Activated T-helper 1 cell treated with anti-CD3 and anti-CD28 coated beads, Interleukin-12 subunit alpha, Interleukin-12 subunit beta, Interleukin-2, Interleukin-4 antibody, amounts not matched to agents 30 ng/mL and 10 ng/mL and 1 ng/mL, durations not matched to agents 14 hours and 24 hours and 36 hours (primary cell): ENCODE measurements around the gene PSTPIP1. TPM values are rescaled to one million over a fixed set of nuclear protein-coding genes. Genes with fewer than 3 reads are reported as not detected.

Experiments used
- DNase-seq: peaks from one replicate; pipeline ENCODE4 v3.0.0; 2021; ENCODE audit warnings: low spot score
- H3K27ac Mint-ChIP-seq: one replicate; pipeline ENCODE4 v1.8.0; 2021; ENCODE audit warnings: mild to moderate bottlenecking, mixed read lengths
- H3K27me3 Mint-ChIP-seq: one replicate; pipeline ENCODE4 v1.8.0; 2022; ENCODE audit warnings: mild to moderate bottlenecking, moderate library complexity, mixed read lengths; ENCODE audit not compliant: insufficient read depth
- H3K36me3 Mint-ChIP-seq: one replicate; pipeline ENCODE4 v1.8.0; 2021; ENCODE audit warnings: low read depth, mixed read lengths
- H3K4me1 Mint-ChIP-seq: one replicate; pipeline ENCODE4 v1.8.0; 2021; ENCODE audit warnings: low read depth, mixed read lengths
- H3K4me3 Mint-ChIP-seq: one replicate; pipeline ENCODE4 v1.8.0; 2021; ENCODE audit warnings: mild to moderate bottlenecking, moderate library complexity, mixed read lengths
- H3K9me3 Mint-ChIP-seq: one replicate; pipeline ENCODE4 v1.8.0; 2021; ENCODE audit warnings: mixed read lengths
- intact Hi-C: fragments of 100-400 bp; cut with micrococcal nuclease; formaldehyde crosslinking; loops from one replicate; pipeline ENCODE4 v1.15.1; 2024
- total RNA-seq: library from RNA; stranded (reverse); gene quantifications from 2 replicates; pipeline ENCODE4 v1.2.3, GENCODE V29; 2022

Gene PSTPIP1
- total RNA-seq, 1 donor from 2014 or later = 226 TPM

DNA sequence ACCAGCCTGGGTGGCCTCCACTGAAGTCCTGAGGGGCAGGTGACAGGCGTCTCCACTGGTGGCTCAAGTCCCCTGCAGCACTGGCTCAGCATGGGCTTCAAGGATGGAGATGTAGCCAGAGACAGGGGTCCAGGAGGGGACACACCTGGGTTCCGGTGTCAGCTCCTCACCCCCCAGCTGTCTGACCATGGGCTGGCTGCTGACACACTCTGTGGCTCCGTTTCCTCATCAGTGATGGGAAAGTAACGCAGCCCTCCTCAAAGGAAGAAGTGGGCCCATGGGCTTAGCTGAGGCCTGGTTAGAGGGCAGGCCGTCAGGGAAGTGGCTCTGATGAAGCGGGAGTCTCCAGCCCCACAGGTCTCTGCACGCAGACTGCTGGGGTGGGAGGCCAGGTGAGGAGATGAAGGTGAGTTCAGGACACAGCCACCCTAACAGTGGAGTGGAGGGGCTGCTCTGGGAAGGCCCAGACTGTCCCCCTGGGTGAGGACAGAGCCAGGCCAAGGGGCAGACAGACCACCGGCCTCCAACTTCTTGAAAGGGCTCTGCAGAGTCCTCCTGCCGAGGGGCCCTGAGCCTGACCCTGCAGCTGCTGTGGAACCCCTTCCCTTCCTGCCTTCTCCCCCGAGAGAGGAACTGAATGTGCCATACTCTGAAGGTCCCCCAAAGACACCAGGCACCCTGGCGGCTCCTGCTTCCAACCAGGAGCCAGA lies 24.0 kb downstream of the PSTPIP1 start:
- H3K36me3 Mint-ChIP-seq = peaks cover 50% of the 10 kb centered on the region
- H3K9me3 Mint-ChIP-seq = no peaks in the 10 kb centered on the region
- DNase-seq = no peak
- H3K27me3 Mint-ChIP-seq = no peaks in the 10 kb centered on the region
- peaks cover 93% of the 10 kb centered on the region for H3K4me1 Mint-ChIP-seq
- H3K27ac Mint-ChIP-seq = peak overlapping the region; percentile 94
- H3K4me3 Mint-ChIP-seq = peak overlapping the region; percentile 7
- intact Hi-C loops = loop anchor here (10.0 kb wide), 1 partner anchor 1374 kb away; the partner anchor contains the start of genes IMP3 and SNX33

DNA sequence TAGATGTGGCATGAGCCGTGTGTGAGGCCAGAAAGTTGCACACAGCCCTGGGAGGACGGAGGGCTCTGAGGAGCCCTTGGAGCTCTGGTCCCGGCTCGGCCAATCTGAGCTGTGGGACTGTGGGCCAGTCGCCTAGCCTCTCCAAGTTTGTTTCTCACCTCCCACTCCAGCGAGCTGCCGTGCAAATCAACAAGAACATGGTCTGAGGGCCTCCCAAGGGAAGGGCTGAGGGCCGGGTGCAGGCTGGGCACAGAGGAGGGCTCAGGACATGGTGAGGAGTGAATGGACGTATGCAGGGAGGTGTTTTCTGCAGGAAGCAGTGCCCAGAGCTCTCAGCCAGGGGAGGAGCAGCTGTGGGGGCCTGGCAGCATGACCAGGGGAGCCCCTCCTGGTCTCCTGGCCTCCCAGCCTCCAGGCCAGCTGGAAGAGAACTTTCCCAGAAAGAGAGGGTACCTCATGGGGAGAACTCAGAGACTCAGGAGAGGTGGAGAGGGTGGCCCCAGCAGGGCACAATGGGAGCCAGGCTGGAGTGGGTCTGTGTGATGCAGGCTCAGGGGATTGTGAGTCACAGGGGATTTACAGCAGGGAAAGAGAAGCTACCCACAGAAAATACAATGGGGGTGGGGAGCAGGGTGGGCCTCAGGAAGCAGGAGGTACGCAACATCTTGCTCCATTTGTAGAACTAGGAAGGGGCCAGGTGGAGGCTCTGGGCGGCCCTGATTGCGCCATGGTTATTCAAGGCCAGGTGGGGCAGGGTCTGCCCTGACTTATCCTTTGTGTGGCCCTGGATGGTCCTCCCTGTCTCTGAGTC lies 24.8 kb downstream of the PSTPIP1 start:
- Mint-ChIP-seq H3K27me3 (no peaks in the 10 kb centered on the region), H3K36me3 (peaks cover 52% of the 10 kb centered on the region), H3K4me3 (peak overlapping the region; percentile 69), H3K9me3 (no peaks in the 10 kb centered on the region), H3K4me1 (peaks cover 90% of the 10 kb centered on the region), H3K27ac (peak overlapping the region; percentile 94)
- intact Hi-C loops = loop anchor here (2.0 to 10.0 kb wide), 2 partner anchors 17 to 1375 kb away; partner anchors contain the start of genes IMP3 and SNX33
- DNase-seq = no peak

GRCh38 chr15:77020348-77021087 lies 25.6 kb downstream of the PSTPIP1 start:
- no peaks in the 10 kb centered on the region for H3K27me3 Mint-ChIP-seq
- H3K4me1 Mint-ChIP-seq = peaks cover 82% of the 10 kb centered on the region
- peaks cover 54% of the 10 kb centered on the region for H3K36me3 Mint-ChIP-seq
- intact Hi-C loops = loop anchor here (2.0 kb wide), 1 partner anchor 18 kb away; no protein-coding TSS in a partner anchor
- H3K9me3 Mint-ChIP-seq = no peaks in the 10 kb centered on the region
- H3K4me3 Mint-ChIP-seq = peak overlapping the region; percentile 69
- peak overlapping the region; percentile 98 for H3K27ac Mint-ChIP-seq
- DNase-seq = no peak

DNA sequence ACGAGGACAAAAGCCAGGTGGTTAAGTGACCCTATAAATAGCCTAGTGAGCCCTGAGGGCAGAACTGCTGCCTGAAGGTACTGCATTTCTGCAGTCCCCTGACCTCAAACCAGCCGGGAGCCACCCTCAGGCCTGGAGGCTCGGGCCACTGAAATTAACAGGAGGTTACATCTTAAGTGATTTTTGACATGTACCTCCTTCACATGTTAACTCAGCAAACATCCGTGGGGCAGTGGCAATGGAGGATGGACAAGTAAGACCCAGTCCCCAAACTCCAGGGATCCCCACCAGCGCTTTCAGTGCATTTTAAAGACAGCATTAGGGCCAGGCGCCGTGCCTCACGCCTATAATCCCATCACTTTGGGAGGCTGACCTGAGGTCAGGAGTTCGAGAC lies 26.2 kb downstream of the PSTPIP1 start:
- peaks cover 58% of the 10 kb centered on the region for H3K36me3 Mint-ChIP-seq
- intact Hi-C loops = loop anchor here (2.0 kb wide), 1 partner anchor 18 kb away; no protein-coding TSS in a partner anchor
- no peak overlapping the region for H3K4me3 Mint-ChIP-seq
- H3K4me1 Mint-ChIP-seq = peaks cover 84% of the 10 kb centered on the region
- no peak for DNase-seq
- peak overlapping the region; percentile 98 for H3K27ac Mint-ChIP-seq
- no peaks in the 10 kb centered on the region for H3K27me3 Mint-ChIP-seq
- H3K9me3 Mint-ChIP-seq = no peaks in the 10 kb centered on the region

GRCh38 chr15:77021803-77022381 lies 27.0 kb downstream of the PSTPIP1 start:
- no peaks in the 10 kb centered on the region for H3K9me3 Mint-ChIP-seq
- intact Hi-C loops = loop anchor here (1.0 to 2.0 kb wide), 4 partner anchors 8 to 34 kb away; no protein-coding TSS in a partner anchor
- DNase-seq = peak; percentile 58
- peaks cover 59% of the 10 kb centered on the region for H3K36me3 Mint-ChIP-seq
- peak overlapping the region; percentile 98 for H3K27ac Mint-ChIP-seq
- H3K4me1 Mint-ChIP-seq = peaks cover 81% of the 10 kb centered on the region
- H3K27me3 Mint-ChIP-seq = no peaks in the 10 kb centered on the region
- H3K4me3 Mint-ChIP-seq = peak overlapping the region; percentile 76

DNA sequence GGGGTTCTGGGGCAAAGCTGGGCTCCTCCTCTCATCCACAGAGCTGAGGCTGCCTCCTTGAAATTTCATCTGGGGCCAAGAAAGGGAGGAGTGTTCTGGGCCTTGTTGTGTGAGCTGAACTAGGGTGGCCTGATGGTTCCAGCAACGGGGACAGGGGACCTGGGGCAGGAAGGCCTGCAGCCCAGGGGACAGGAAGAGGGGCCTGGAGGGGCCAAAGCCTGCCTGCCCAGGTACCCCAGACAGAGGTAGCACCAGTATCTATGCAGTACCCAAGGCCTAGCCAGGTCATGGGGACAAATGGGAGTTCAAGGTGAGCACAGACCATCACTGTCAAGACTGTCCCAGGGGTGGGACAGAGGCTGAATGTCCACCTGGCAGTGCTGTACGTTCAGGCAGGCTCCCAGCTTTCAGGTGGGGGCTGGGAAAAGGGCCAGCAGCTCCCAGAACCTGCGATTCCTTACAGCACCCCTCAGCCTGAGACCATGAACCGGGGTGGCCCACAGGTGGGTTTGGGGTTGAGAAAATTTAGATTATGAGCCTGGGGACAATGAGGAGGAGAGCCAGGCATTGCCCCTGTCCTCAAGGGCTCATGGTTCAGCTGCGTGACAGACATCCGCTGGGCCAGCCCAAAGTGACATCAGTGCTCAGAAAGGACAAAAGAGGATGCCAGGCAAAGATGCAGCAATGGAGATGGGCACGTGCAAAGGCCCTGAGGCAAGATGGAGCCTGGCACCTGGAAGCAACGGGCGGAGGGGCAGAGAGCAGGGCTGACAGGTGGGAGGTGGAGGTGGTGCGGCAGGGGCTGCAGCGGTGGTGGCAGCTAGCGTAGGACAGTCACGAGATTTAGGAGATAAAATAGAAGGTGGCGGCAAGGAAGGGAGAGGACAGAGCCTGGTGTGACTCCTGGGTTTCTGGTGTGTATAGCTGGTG lies 28.0 kb downstream of the PSTPIP1 start:
- Mint-ChIP-seq H3K4me1 (peaks cover 77% of the 10 kb centered on the region), H3K4me3 (peak overlapping the region; percentile 76), H3K27me3 (no peaks in the 10 kb centered on the region), H3K27ac (peak overlapping the region; percentile 98), H3K36me3 (peaks cover 59% of the 10 kb centered on the region), H3K9me3 (no peaks in the 10 kb centered on the region)
- intact Hi-C loops = loop anchor here (1.0 to 2.0 kb wide), 3 partner anchors 9 to 35 kb away; no protein-coding TSS in a partner anchor
- no peak for DNase-seq

GRCh38 chr15:77023576-77024272 lies 28.8 kb downstream of the PSTPIP1 start:
- DNase-seq = no peak
- no peaks in the 10 kb centered on the region for H3K9me3 Mint-ChIP-seq
- peak overlapping the region; percentile 34 for H3K4me3 Mint-ChIP-seq
- H3K36me3 Mint-ChIP-seq = peaks cover 54% of the 10 kb centered on the region
- peaks cover 69% of the 10 kb centered on the region for H3K4me1 Mint-ChIP-seq
- intact Hi-C loops = loop anchor here (1.0 to 2.0 kb wide), 2 partner anchors 27 to 50 kb away; no protein-coding TSS in a partner anchor
- H3K27me3 Mint-ChIP-seq = no peaks in the 10 kb centered on the region
- peak overlapping the region; percentile 98 for H3K27ac Mint-ChIP-seq

GRCh38 chr15:77024273-77025082 lies 29.6 kb downstream of the PSTPIP1 start:
- Mint-ChIP-seq H3K9me3 (no peaks in the 10 kb centered on the region), H3K4me1 (peaks cover 61% of the 10 kb centered on the region), H3K36me3 (peaks cover 52% of the 10 kb centered on the region), H3K27ac (peak overlapping the region; percentile 98), H3K27me3 (no peaks in the 10 kb centered on the region), H3K4me3 (peak overlapping the region; percentile 33)
- intact Hi-C loops = loop anchor here (1.0 kb wide), 1 partner anchor 51 kb away; no protein-coding TSS in a partner anchor
- DNase-seq = peak; percentile 49

DNA sequence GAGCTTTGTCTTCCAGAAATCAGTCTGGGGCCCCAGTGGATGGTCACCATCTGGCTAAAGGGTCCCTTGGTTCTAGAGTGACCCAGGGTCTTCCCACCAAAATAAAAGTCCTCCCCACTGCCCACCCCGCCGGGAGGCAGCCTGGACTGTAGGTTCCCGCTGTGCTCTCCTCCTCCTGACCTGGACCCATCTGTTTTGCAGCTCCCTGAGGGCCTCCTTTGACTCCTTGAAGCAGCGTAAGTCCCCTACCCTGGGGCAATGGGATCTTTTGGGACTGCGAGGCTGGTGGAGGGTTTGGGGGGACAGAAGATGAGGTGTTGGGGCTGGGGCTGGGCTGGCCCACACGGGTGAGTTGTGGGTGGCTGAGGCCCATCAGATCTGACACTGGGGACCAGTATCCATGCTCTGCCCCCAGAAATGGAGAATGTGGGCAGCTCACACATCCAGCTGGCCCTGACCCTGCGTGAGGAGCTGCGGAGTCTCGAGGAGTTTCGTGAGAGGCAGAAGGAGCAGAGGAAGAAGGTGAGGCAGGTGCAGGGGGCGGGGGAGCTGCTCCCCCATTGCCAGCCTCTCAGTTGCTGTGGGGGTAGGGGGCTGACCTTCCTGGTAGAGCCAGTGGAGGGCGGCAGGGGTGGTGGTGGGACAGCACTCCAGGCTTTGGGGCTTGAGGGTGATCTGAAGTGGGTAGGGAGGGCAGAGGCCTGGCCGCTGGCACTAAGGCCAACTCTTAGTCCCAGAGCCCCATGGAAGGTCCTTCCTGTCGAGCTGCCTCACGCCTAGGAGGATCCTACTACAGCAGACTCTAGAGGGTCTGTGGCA lies 30.4 kb downstream of the PSTPIP1 start:
- Mint-ChIP-seq H3K4me3 (no peak overlapping the region), H3K36me3 (peaks cover 50% of the 10 kb centered on the region), H3K27me3 (no peaks in the 10 kb centered on the region), H3K9me3 (no peaks in the 10 kb centered on the region), H3K4me1 (peaks cover 53% of the 10 kb centered on the region), H3K27ac (peak overlapping the region; percentile 75)
- intact Hi-C loops = no loop called here
- DNase-seq = no peak

DNA sequence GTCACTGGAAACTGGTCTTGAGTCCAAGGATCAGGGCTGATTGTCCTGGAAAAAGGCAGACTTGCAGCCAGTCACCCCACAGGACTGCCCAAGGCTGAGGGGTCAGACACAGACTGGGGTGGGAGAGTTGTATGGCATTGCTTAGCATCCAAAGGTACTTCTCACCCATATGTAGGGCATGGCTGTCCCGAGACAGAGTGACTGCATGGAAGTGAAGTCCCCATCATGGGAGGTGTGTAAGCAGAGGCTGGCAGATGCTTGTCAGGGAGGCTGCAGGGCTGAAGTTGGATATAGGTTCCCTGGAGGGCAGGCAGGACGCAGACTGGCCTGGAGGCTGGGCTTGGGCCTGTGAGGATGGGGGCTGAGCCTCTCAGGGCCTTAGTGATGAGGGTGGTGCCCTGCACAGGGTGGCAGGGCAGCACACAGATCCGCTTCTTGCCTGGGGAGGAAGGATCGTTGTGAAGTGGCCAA lies 31.1 kb downstream of the PSTPIP1 start:
- H3K9me3 Mint-ChIP-seq = no peaks in the 10 kb centered on the region
- H3K4me3 Mint-ChIP-seq = no peak overlapping the region
- no peak for DNase-seq
- H3K36me3 Mint-ChIP-seq = peaks cover 48% of the 10 kb centered on the region
- H3K27me3 Mint-ChIP-seq = no peaks in the 10 kb centered on the region
- H3K27ac Mint-ChIP-seq = peak overlapping the region; percentile 75
- intact Hi-C loops = no loop called here
- peaks cover 47% of the 10 kb centered on the region for H3K4me1 Mint-ChIP-seq
